H1 (cell line): ENCODE measurements around the gene TBX6. TPM values are rescaled to one million over a fixed set of nuclear protein-coding genes. Genes with fewer than 3 reads are reported as not detected.

Experiments used
- CTCF ChIA-PET: fragments of 300-600 bp; sonication (Branson Sonifier 250); formaldehyde crosslinking; loops from one replicate; lab custom pipeline; 2021; ENCODE audit not compliant: partially characterized antibody; lab: Charles Lee
- POLR2A ChIA-PET: fragments of 300-600 bp; sonication (Branson Sonifier 250); formaldehyde crosslinking; loops from one replicate; lab custom pipeline; 2021; ENCODE audit warnings: inconsistent platforms; ENCODE audit not compliant: partially characterized antibody; lab: Charles Lee
- DNase-seq, 2 experiments: peaks; one replicate each; pipeline versions ENCODE4 v3.0.0 to v3.0.0-alpha.2; 2010 to 2022; ENCODE audit warnings: low spot score in 2 of 2, low read depth in 1 of 2, mixed read lengths in 1 of 2
- FAIRE-seq: peaks from 2 replicates; lab custom pipeline; 2011; peaks lifted over from hg19 to GRCh38; lab: Jason Lieb, UNC
- H2AFZ ChIP-seq: 2 replicates; pipeline ENCODE4 v1.8.1; 2012; ENCODE audit warnings: low read length, inconsistent platforms
- H2AK5ac ChIP-seq: 2 replicates; pipeline ENCODE4 v1.6.1; 2013; ENCODE audit warnings: low read depth, low read length
- H2BK120ac ChIP-seq: replicated peaks from 2 replicates; pipeline ENCODE3; 2013; ENCODE audit warnings: low read depth, low read length, inconsistent platforms
- H2BK12ac ChIP-seq: 2 replicates; pipeline ENCODE4 v1.6.1; 2013; ENCODE audit warnings: low read depth, low read length
- H2BK15ac ChIP-seq: 2 replicates; pipeline ENCODE4 v1.6.1; 2013; ENCODE audit warnings: low read length
- H2BK20ac ChIP-seq: 2 replicates; pipeline ENCODE4 v1.6.1; 2013; ENCODE audit warnings: low read length
- H2BK5ac ChIP-seq: 2 replicates; pipeline ENCODE4 v1.6.1; 2013; ENCODE audit warnings: low read depth, low read length
- H3K14ac ChIP-seq: 2 replicates; pipeline ENCODE4 v1.6.1; 2013; ENCODE audit warnings: inconsistent platforms; ENCODE audit not compliant: insufficient read length
- H3K18ac ChIP-seq: 2 replicates; pipeline ENCODE4 v1.6.1; 2013; ENCODE audit warnings: low read length; ENCODE audit errors: extremely low read depth
- H3K23ac ChIP-seq: 2 replicates; pipeline ENCODE4 v1.6.1; 2013; ENCODE audit warnings: inconsistent platforms; ENCODE audit not compliant: insufficient read length
- H3K23me2 ChIP-seq: 2 replicates; pipeline ENCODE4 v1.6.1; 2013; ENCODE audit warnings: low read depth, low read length
- H3K27ac ChIP-seq: 2 replicates; pipeline ENCODE4 v1.6.1; 2011; ENCODE audit warnings: low read depth, low read length, inconsistent platforms
- H3K27me3 ChIP-seq, 4 experiments: replicated peaks in 1 of 4; 1 replicate in 1 of 4; 2 replicates in 3 of 4; pipeline versions ENCODE4 v1.6.1 to v1.8.1; 2011 to 2013; ENCODE audit warnings: low read length in 3 of 4, mild to moderate bottlenecking in 3 of 4, inconsistent platforms in 2 of 4, mixed read lengths in 2 of 4, moderate library complexity in 1 of 4; ENCODE audit not compliant: control insufficient read depth in 3 of 4, insufficient read depth in 3 of 4; ENCODE audit errors: extremely low read depth in 1 of 4
- H3K36me3 ChIP-seq, 4 experiments: 2 replicates each; pipeline versions ENCODE4 v1.6.1 to v1.8.1; 2011 to 2013; ENCODE audit warnings: mild to moderate bottlenecking in 4 of 4, low read length in 3 of 4, moderate library complexity in 2 of 4, control low read depth in 1 of 4, inconsistent platforms in 1 of 4; ENCODE audit not compliant: insufficient read depth in 4 of 4, control insufficient read depth in 2 of 4
- H3K4ac ChIP-seq: replicated peaks from 2 replicates; pipeline ENCODE3; 2013; ENCODE audit warnings: low read length, low read depth, mixed read lengths, inconsistent platforms; ENCODE audit not compliant: insufficient read length
- H3K4me1 ChIP-seq, 4 experiments: replicated peaks in 1 of 4; 1 replicate in 1 of 4; 2 replicates in 3 of 4; pipeline versions ENCODE4 v1.6.1 to v1.8.1; 2011 to 2013; ENCODE audit warnings: low read length in 3 of 4, inconsistent platforms in 2 of 4, mixed read lengths in 1 of 4; ENCODE audit not compliant: insufficient read depth in 4 of 4, control insufficient read depth in 3 of 4
- H3K4me2 ChIP-seq, 2 experiments: 2 replicates each; pipeline versions ENCODE4 v1.6.1 to v1.8.1; 2011 to 2013; ENCODE audit warnings: low read depth in 2 of 2, low read length in 2 of 2, control low read depth in 1 of 2, inconsistent platforms in 1 of 2, mild to moderate bottlenecking in 1 of 2; ENCODE audit not compliant: insufficient read depth in 1 of 2
- H3K4me3 ChIP-seq, 4 experiments: fragments of 200-600, 300-600 bp in 1 of 4; sonication (generic), shearing (Covaris generic), sonication (Bioruptor Twin) in 1 of 4; 2 replicates each; pipeline versions ENCODE4 v1.5.1 to v1.8.1; 2011 to 2016; ENCODE audit warnings: low read length in 4 of 4, low read depth in 3 of 4, control low read depth in 2 of 4, inconsistent platforms in 2 of 4, mild to moderate bottlenecking in 2 of 4, mixed read lengths in 1 of 4, moderate library complexity in 1 of 4; ENCODE audit not compliant: insufficient read depth in 2 of 4; ENCODE audit errors: extremely low read depth in 1 of 4
- H3K56ac ChIP-seq: replicated peaks from 2 replicates; pipeline ENCODE3; 2013; ENCODE audit warnings: low read depth, mild to moderate bottlenecking, mixed read lengths, low read length, inconsistent platforms; ENCODE audit not compliant: insufficient read length
- H3K79me1 ChIP-seq: 2 replicates; pipeline ENCODE4 v1.6.1; 2013; ENCODE audit warnings: low read depth, low read length, control low read depth
- H3K79me2 ChIP-seq, 2 experiments: 2 replicates each; pipeline versions ENCODE4 v1.6.1 to v1.8.1; 2012 to 2013; ENCODE audit warnings: low read length in 2 of 2, mild to moderate bottlenecking in 2 of 2, inconsistent platforms in 1 of 2; ENCODE audit not compliant: insufficient read depth in 2 of 2, control insufficient read depth in 1 of 2
- H3K9ac ChIP-seq, 4 experiments: replicated peaks in 1 of 4; 1 replicate in 1 of 4; 2 replicates in 3 of 4; pipeline versions ENCODE4 v1.6.1 to v1.8.1; 2011 to 2013; ENCODE audit warnings: low read depth in 3 of 4, low read length in 3 of 4, control low read depth in 2 of 4, mild to moderate bottlenecking in 2 of 4, moderate library complexity in 2 of 4, inconsistent platforms in 1 of 4; ENCODE audit errors: extremely low read depth in 1 of 4
- H3K9me3 ChIP-seq, 2 experiments: 2 replicates each; pipeline versions ENCODE4 v1.6.1 to v1.8.1; 2012 to 2013; ENCODE audit warnings: mild to moderate bottlenecking in 2 of 2, moderate library complexity in 2 of 2, control low read depth in 1 of 2, inconsistent platforms in 1 of 2, low read depth in 1 of 2, low read length in 1 of 2, mixed read lengths in 1 of 2; ENCODE audit not compliant: insufficient read depth in 2 of 2
- H4K20me1 ChIP-seq, 2 experiments: replicated peaks in 1 of 2; 2 replicates each; pipeline versions ENCODE3 to v1.8.1; 2011 to 2013; ENCODE audit warnings: inconsistent platforms in 2 of 2, low read length in 2 of 2, mild to moderate bottlenecking in 1 of 2; ENCODE audit not compliant: insufficient read depth in 2 of 2, control insufficient read depth in 1 of 2
- H4K5ac ChIP-seq: 2 replicates; pipeline ENCODE4 v1.6.1; 2013; ENCODE audit warnings: low read length, low read depth, mixed read lengths, inconsistent platforms; ENCODE audit not compliant: insufficient read length
- H4K8ac ChIP-seq: 2 replicates; pipeline ENCODE4 v1.8.0; 2013; ENCODE audit warnings: mild to moderate bottlenecking, moderate library complexity, low read length, inconsistent platforms; ENCODE audit not compliant: insufficient read depth; ENCODE audit errors: extremely low read depth
- H4K91ac ChIP-seq: replicated peaks from 2 replicates; pipeline ENCODE3; 2013; ENCODE audit warnings: low read length, mixed read lengths, inconsistent platforms; ENCODE audit not compliant: insufficient read length
- ASH2L ChIP-seq: fragments of 200-600, 300-600 bp; sonication (generic); IDR thresholded peaks from one replicate; pipeline ENCODE4 v1.7.1; 2017; ENCODE audit warnings: low read length
- CREB1 ChIP-seq: IDR thresholded peaks from 2 replicates; pipeline ENCODE4 v1.6.1; 2012; ENCODE audit warnings: inconsistent platforms
- KDM5A ChIP-seq: fragments of 200-600 bp; IDR thresholded peaks from 2 replicates; pipeline ENCODE4 v1.7.1; 2012; ENCODE audit warnings: mild to moderate bottlenecking, low read length, inconsistent platforms, mixed read lengths
- PHF8 ChIP-seq: fragments of 200-600 bp; sonication (generic); conservative IDR thresholded peaks from 2 replicates; pipeline ENCODE4 v1.7.1; 2012; ENCODE audit warnings: low read depth, mild to moderate bottlenecking, inconsistent platforms, low read length, moderate library complexity
- RFX5 ChIP-seq: IDR thresholded peaks from 2 replicates; pipeline ENCODE4 v1.6.1; 2011; ENCODE audit warnings: low read depth, low read length, improper control_type of control experiment, borderline replicate concordance
- TAF1 ChIP-seq: IDR thresholded peaks from 2 replicates; pipeline ENCODE4 v1.6.1; 2011; ENCODE audit warnings: mild to moderate bottlenecking, low read depth, low read length
- YY1 ChIP-seq: IDR thresholded peaks from 2 replicates; pipeline ENCODE4 v1.6.1; 2011; ENCODE audit warnings: low read depth, mild to moderate bottlenecking, low read length
- WGBS, 2 experiments: shearing (Covaris generic) in 1 of 2; methylation state at CpG; one replicate each; pipeline versions ENCODE4 v1.1.6 to v1.1.7; 2013 to 2015; ENCODE audit warnings: low lambda C conversion rate in 2 of 2, mixed read lengths in 2 of 2, inconsistent platforms in 1 of 2, low coverage in 1 of 2, missing lambda C conversion rate in 1 of 2; ENCODE audit not compliant: insufficient replicate concordance in 2 of 2, insufficient coverage in 1 of 2, insufficient read length in 1 of 2; ENCODE audit errors: extremely low coverage in 1 of 2, missing lambda C conversion rate in 1 of 2; 5-methylcytosine and 5-hydroxymethylcytosine counted together
- polyA plus RNA-seq, 7 experiments: library from polyadenylated mRNA; depleted of rRNA in 3 of 7; stranded (reverse) in 5 of 7; unstranded in 2 of 7; fragments of >200 nt in 5 of 7; fragments of 200-250 nt in 2 of 7; gene quantifications; 1 replicate in 5 of 7; 2 replicates in 1 of 7; 4 replicates in 1 of 7; pipeline versions ENCODE4 v1.2.1 to v1.2.3, GENCODE V29; 2011 to 2013; ENCODE audit warnings: missing spikeins in 2 of 7, mixed read lengths in 2 of 7
- total RNA-seq: library from RNA; stranded (reverse); fragmentation: NEBNext Ultra II Directional; extraction: Animal tissue kit (Norgen Biotek cat#: 25700); gene quantifications from 2 replicates; pipeline ENCODE4 v1.2.1, GENCODE V29; 2021

The TBX6 gene
- total and polyA plus RNA-seq, 2 of the 8 experiments (the other 6 are each of a cell fraction or from before 2014, with no cell fraction given), result 2.2 to 2.8 TPM

DNA sequence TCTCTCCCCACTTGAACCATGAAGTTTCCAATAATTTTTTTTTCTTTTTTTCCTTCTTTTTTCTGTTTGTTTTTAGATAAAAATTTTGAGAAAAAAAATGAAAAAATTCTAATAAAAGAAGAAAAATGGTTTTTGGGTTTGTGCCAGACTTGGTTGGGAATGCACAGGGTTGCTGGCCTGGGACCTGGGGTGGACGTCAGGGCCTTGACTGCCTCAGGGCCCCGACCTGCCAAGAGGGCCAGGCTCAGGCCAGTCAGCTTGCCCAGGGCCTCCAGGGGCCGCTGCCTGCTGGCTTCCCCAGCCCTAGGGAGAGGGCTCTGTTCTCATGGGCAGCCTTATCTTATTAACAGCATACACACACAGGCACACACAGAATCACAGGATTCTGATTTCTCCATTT is 6.5 kb downstream of the TBX6 start:
- peaks cover 7 to 16% of the 10 kb centered on the region in 2 experiments for H4K20me1 ChIP-seq
- WGBS, 2 experiments, result 81% methylated on average over 3 of the region's 3 CpGs; no CpG with 5 or more reads in 1 of the 2 experiments
- H3K4me3 ChIP-seq, result no peak overlapping the region
- H3K18ac ChIP-seq, result no peak overlapping the region
- H2BK15ac ChIP-seq, result no peak overlapping the region
- H2BK20ac ChIP-seq, result no peak overlapping the region
- H2BK5ac ChIP-seq, result no peak overlapping the region
- H4K5ac ChIP-seq, result no peak overlapping the region
- no peak overlapping the region for H2AFZ ChIP-seq
- no peak overlapping the region for H4K8ac ChIP-seq
- H3K27me3 ChIP-seq, result no peaks in the 10 kb centered on the region; a peak in 1 of 7 replicates
- no peak overlapping the region for H3K14ac ChIP-seq
- FAIRE-seq (no peak), DNase-seq (no peak)
- no peak overlapping the region for H3K4me2 ChIP-seq
- H2BK12ac ChIP-seq, result no peak overlapping the region
- no peak overlapping the region for H3K56ac ChIP-seq
- H3K23ac ChIP-seq, result no peak overlapping the region
- H3K23me2 ChIP-seq, result no peaks in the 10 kb centered on the region
- CTCF ChIA-PET, result interaction anchor here (0.6 to 2.2 kb wide), 3 partner anchors 27 to 220 kb away, joined by 3 to 7 read pairs (median 5); no protein-coding TSS in a partner anchor
- H2BK120ac ChIP-seq, result no peak overlapping the region
- peaks cover 21 to 50% (median 33%) of the 10 kb centered on the region in 4 experiments for H3K36me3 ChIP-seq
- H4K91ac ChIP-seq, result no peak overlapping the region
- no peaks in the 10 kb centered on the region for H3K9me3 ChIP-seq
- H3K79me1 ChIP-seq, result no peaks in the 10 kb centered on the region; the same call in 1 of the 2 replicates
- peaks cover 0 to 3% of the 10 kb centered on the region in 2 experiments; a peak in 1 of 4 replicates for H3K79me2 ChIP-seq
- POLR2A ChIA-PET, result interaction anchor here (1.1 to 14.0 kb wide), 3 partner anchors 9 to 13 kb away, joined by 4 to 353 read pairs (median 6); partner anchors contain the start of genes ALDOA and PPP4C
- no peak overlapping the region for H2AK5ac ChIP-seq
- H3K4me1 ChIP-seq, result no peaks in the 10 kb centered on the region
- H3K9ac ChIP-seq, result no peak overlapping the region
- H3K4ac ChIP-seq, result no peak overlapping the region
- H3K27ac ChIP-seq, result no peak overlapping the region
- TF ChIP-seq KDM5A (no peak), RFX5 (no peak), PHF8 (no peak), CREB1 (no peak), YY1 (no peak), TAF1 (no peak), ASH2L (no peak)
